Measurements from ENCODE around the gene RIMKLB. TPM values are rescaled to one million over a fixed set of nuclear protein-coding genes. Genes with fewer than 3 reads are reported as not detected.

Gene RIMKLB
- total RNA-seq = 19.8 and 24.0 TPM in 2 replicates

GRCh38 chr12:8697476-8698131, at the start of gene RIMKLB:
Gene RIMKLB, plus strand, starts transcription at chr12:8697991. Its CDS starts 15,876 bp downstream, at chr12:8713867.

GRCh38 chr12:8662593-8662992, 35.2 kb upstream of the RIMKLB start, which contains the start of gene MFAP5:
Gene MFAP5, minus strand, starts transcription at chr12:8662826. Its CDS starts 722 bp downstream, at chr12:8662104.

GRCh38 chr12:8822298-8822697, 124.5 kb downstream of the RIMKLB start, which contains the start of gene A2ML1:
Gene A2ML1, plus strand, starts transcription at chr12:8822621. Its CDS starts 31 bp downstream, at chr12:8822652.

Other genes starting within 250 kb of the RIMKLB start
- gene CLEC6A, start 242.0 kb upstream of the RIMKLB start, total RNA-seq = not detected in 2 replicates
- not detected in 2 replicates for gene CLEC4D, start 184.5 kb upstream of the RIMKLB start, total RNA-seq
- gene CLEC4E, start 157.1 kb upstream of the RIMKLB start, total RNA-seq = not detected in 2 replicates
- gene AICDA, start 85.1 kb upstream of the RIMKLB start, total RNA-seq = not detected in 2 replicates
- gene MFAP5, start 35.2 kb upstream of the RIMKLB start, total RNA-seq = 20.3 and 95.2 TPM in 2 replicates
- 0.09 and 0.14 TPM in 2 replicates for gene A2ML1, start 124.6 kb downstream of the RIMKLB start, total RNA-seq
- gene PHC1, start 216.5 kb downstream of the RIMKLB start, total RNA-seq = 8.5 and 12.5 TPM in 2 replicates

Data from smooth muscle cell of bladder (primary cell).